ENCODE data around the gene TECPR2. TPM values are rescaled to one million over a fixed set of nuclear protein-coding genes. Genes with fewer than 3 reads are reported as not detected.

Gene TECPR2
- total and polyA plus RNA-seq, 8 donors = 11.6 to 30.1 (median 16.2) TPM

DNA sequence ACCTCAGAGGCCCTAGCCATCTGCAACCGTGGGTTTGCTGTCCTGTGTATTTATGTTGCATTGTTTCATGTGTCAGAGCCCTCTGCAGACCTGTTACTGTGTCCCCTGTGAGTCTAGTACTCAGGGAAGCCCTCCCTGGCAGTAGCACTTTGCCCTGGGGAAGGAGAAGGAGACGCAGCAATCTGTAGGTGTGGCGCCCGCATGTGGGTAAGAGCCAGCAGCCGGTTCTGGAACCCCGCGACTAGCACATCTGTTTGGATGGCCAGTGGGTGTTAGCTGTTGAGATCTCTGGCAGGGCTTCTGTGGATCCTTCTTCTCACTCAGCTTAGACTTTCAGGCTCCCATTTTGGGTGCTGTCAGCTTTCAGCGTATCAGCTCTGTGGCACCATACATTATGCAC is 57.0 kb downstream of the TECPR2 start:
- no peak for ATAC-seq
- Histone ChIP-seq H3K4me1 (no peaks in the 10 kb centered on the region), H3K27me3 (no peaks in the 10 kb centered on the region), H3K27ac (no peak overlapping the region), H3K36me3 (peaks cover 0 to 66% of the 10 kb centered on the region in 2 donors), H3K4me3 (no peak overlapping the region), H3K9me3 (no peaks in the 10 kb centered on the region)
- TF ChIP-seq, protein P1, sequence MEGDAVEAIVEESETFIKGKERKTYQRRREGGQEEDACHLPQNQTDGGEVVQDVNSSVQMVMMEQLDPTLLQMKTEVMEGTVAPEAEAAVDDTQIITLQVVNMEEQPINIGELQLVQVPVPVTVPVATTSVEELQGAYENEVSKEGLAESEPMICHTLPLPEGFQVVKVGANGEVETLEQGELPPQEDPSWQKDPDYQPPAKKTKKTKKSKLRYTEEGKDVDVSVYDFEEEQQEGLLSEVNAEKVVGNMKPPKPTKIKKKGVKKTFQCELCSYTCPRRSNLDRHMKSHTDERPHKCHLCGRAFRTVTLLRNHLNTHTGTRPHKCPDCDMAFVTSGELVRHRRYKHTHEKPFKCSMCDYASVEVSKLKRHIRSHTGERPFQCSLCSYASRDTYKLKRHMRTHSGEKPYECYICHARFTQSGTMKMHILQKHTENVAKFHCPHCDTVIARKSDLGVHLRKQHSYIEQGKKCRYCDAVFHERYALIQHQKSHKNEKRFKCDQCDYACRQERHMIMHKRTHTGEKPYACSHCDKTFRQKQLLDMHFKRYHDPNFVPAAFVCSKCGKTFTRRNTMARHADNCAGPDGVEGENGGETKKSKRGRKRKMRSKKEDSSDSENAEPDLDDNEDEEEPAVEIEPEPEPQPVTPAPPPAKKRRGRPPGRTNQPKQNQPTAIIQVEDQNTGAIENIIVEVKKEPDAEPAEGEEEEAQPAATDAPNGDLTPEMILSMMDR (IDR thresholded peaks at IDR 0.05) = no peak
- intact Hi-C loops (cut with DNase I) = no loop called here
- no peak for DNase-seq

DNA sequence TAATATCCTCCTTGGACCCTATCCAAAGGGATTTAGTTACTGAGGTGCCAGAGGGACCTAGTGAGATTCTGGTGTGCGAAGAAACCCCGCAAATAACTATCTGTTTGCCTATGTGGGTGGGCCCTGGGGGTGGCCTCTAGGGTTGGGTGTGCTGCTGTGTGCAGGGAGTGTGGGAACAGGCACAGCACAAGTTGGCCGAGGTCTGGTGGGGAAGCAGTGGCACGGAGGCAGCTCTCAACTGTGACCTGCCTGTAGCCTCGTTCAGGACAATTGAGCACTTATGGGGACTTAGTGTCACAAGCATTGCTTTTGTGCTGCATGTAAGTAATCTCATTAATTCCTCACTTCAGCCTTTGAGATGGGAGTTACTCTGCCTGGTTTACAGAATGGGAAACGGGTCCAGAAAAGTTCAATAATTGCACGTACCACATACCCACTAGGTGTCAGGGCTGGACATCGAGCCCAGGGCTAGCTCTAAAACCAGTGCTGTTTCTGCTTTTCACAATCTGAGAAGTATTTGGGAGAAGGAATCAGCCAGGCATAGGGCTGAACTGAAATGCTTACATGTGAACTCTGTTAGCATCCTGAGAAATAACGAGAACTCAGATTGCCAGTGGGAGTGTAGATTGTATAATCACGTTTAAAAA is 58.8 kb downstream of the TECPR2 start:
- DNase-seq = no peak
- ATAC-seq = no peak

DNA sequence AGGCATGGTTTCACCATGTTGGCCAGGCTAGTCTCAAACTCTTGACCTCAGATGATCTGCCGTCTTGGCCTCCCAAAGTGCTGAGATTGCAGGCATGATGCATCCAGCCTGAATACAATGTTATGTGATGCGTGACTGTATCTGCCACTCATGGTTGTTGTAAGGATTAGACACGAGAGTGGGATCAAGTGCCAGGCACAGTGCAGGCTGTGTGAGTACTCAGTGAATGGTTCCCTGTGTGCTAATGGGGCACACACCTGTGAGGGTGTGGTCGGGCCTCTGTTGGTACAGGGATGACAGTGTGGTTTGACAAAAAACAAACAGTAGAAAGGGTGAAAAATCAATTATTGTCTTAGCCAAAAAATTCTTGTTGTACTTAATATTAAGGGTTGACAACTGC is 61.8 kb downstream of the TECPR2 start:
- no peak overlapping the region for H3K4me3 ChIP-seq
- no peak for DNase-seq
- ATAC-seq = no peak

More for the DNA sequence above, 58.8 kb downstream of the TECPR2 start:
- Histone ChIP-seq H3K36me3 (peaks cover 0 to 65% of the 10 kb centered on the region in 2 donors), H3K4me1 (no peaks in the 10 kb centered on the region), H3K9me3 (no peaks in the 10 kb centered on the region), H3K27me3 (no peaks in the 10 kb centered on the region), H3K27ac (no peak overlapping the region), H3K4me3 (no peak overlapping the region)
- TF ChIP-seq, protein P1 (IDR thresholded peaks at IDR 0.05) = no peak
- intact Hi-C loops (cut with DNase I) = no loop called here

DNA sequence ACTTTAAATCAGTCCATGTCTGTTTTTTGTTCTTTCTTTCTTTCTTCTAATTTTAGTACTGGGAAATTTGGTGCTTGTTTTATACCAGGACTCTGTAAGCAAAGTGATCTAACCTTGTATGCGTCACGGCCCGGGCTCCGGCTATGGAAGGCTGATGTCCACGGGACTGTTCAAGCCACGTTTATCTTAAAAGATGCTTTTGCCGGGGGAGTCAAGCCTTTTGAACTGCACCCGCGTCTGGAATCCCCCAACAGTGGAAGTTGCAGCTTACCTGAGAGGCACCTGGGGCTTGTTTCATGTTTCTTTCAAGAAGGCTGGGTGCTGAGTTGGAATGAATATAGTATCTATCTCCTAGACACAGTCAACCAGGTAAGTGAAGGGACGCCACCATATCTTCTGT is 62.2 kb downstream of the TECPR2 start:
- TF ChIP-seq, protein P1 (IDR thresholded peaks at IDR 0.05) = no peak
- ATAC-seq (no peak), DNase-seq (no peak)
- Histone ChIP-seq H3K4me1 (no peaks in the 10 kb centered on the region), H3K27ac (no peak overlapping the region), H3K4me3 (no peak overlapping the region), H3K9me3 (no peaks in the 10 kb centered on the region), H3K27me3 (no peaks in the 10 kb centered on the region), H3K36me3 (peaks cover 0 to 74% of the 10 kb centered on the region in 2 donors)
- intact Hi-C loops (cut with DNase I) = no loop called here

More for the DNA sequence above, 61.8 kb downstream of the TECPR2 start:
- TF ChIP-seq, protein P1 (IDR thresholded peaks at IDR 0.05) = no peak
- Histone ChIP-seq H3K27ac (no peak overlapping the region), H3K27me3 (no peaks in the 10 kb centered on the region), H3K9me3 (no peaks in the 10 kb centered on the region), H3K4me1 (no peaks in the 10 kb centered on the region), H3K36me3 (peaks cover 0 to 74% of the 10 kb centered on the region in 2 donors)
- intact Hi-C loops (cut with DNase I) = no loop called here

GRCh38 chr14:102426796-102427195 is 64.1 kb downstream of the TECPR2 start:
- no peak overlapping the region for H3K4me3 ChIP-seq
- H3K27ac ChIP-seq = peak overlapping the region in 1 of 2 donors; percentile 43
- no peaks in the 10 kb centered on the region for H3K9me3 ChIP-seq
- intact Hi-C loops (cut with DNase I) = no loop called here
- ATAC-seq (no peak), DNase-seq (no peak)
- H3K36me3 ChIP-seq = peaks cover 0 to 68% of the 10 kb centered on the region in 2 donors
- TF ChIP-seq, protein P1 (IDR thresholded peaks at IDR 0.05) = no peak
- H3K27me3 ChIP-seq = no peaks in the 10 kb centered on the region
- no peaks in the 10 kb centered on the region for H3K4me1 ChIP-seq
